H1 (cell line): ENCODE data around the gene SPINK9. TPM values are rescaled to one million over a fixed set of nuclear protein-coding genes. Genes with fewer than 3 reads are reported as not detected.

Source experiments
- NRF1 ChIP-seq: IDR thresholded peaks from 2 replicates; pipeline ENCODE4 v1.6.1; 2011; ENCODE audit warnings: mild to moderate bottlenecking, low read depth, low read length, improper control_type of control experiment
- polyA plus RNA-seq, 7 experiments: library from polyadenylated mRNA; depleted of rRNA in 3 of 7; stranded (reverse) in 5 of 7; unstranded in 2 of 7; fragments of >200 nt in 5 of 7; fragments of 200-250 nt in 2 of 7; gene quantifications; 1 replicate in 5 of 7; 2 replicates in 1 of 7; 4 replicates in 1 of 7; pipeline versions ENCODE4 v1.2.1 to v1.2.3, GENCODE V29; 2011 to 2013; ENCODE audit warnings: missing spikeins in 2 of 7, mixed read lengths in 2 of 7
- small RNA-seq: library from polyadenylated mRNA; stranded (forward); fragments of <200 nt; extraction: miRNeasy Mini kit (QIAGEN cat#:217004); gene quantifications from one replicate; pipeline ENCODE3, GENCODE V24; 2013; ENCODE audit not compliant: insufficient read depth
- total RNA-seq: library from RNA; stranded (reverse); fragmentation: NEBNext Ultra II Directional; extraction: Animal tissue kit (Norgen Biotek cat#: 25700); gene quantifications from 2 replicates; pipeline ENCODE4 v1.2.1, GENCODE V29; 2021

The SPINK9 gene
- total and polyA plus RNA-seq, 2 of the 8 experiments (the other 6 are each of a cell fraction or from before 2014, with no cell fraction given), result not detected

- no peak for TF ChIP-seq NRF1
Measured at GRCh38 chr5:148388696-148389095, 53.3 kb downstream of the SPINK9 start (continued).

Small RNA genes within 50 kb of the gene (small RNA-seq; reads per million reads assigned to genes)
- not detected for gene RF00017

Other genes starting within 250 kb of the SPINK9 start
- not detected in 2 replicates for gene SPINK14, start 167.0 kb upstream of the SPINK9 start, total RNA-seq
- not detected in 2 replicates for gene SPINK14, start 167.0 kb upstream of the SPINK9 start, polyA plus RNA-seq (2011; rRNA removed)
- gene SPINK6, start 132.5 kb upstream of the SPINK9 start, total RNA-seq, result not detected in 2 replicates
- gene SPINK6, start 132.5 kb upstream of the SPINK9 start, polyA plus RNA-seq (2011; rRNA removed), result not detected in 2 replicates
- not detected in 2 replicates for gene MARCOL, start 97.0 kb upstream of the SPINK9 start, total RNA-seq
- not detected in 2 replicates for gene MARCOL, start 97.0 kb upstream of the SPINK9 start, polyA plus RNA-seq (2011; rRNA removed)
- gene SPINK13, start 66.8 kb upstream of the SPINK9 start, total RNA-seq, result not detected in 2 replicates
- gene SPINK13, start 66.8 kb upstream of the SPINK9 start, polyA plus RNA-seq (2011; rRNA removed), result not detected in 2 replicates
- not detected in 2 replicates for gene SPINK7, start 23.1 kb upstream of the SPINK9 start, total RNA-seq
- not detected in 2 replicates for gene SPINK7, start 23.1 kb upstream of the SPINK9 start, polyA plus RNA-seq (2011; rRNA removed)
- gene FBXO38, start 48.4 kb downstream of the SPINK9 start, total RNA-seq, result 31.5 and 34.3 TPM in 2 replicates
- gene FBXO38, start 48.4 kb downstream of the SPINK9 start, polyA plus RNA-seq (2011; rRNA removed), result 9.0 and 9.1 TPM in 2 replicates